ENCODE measurements around the gene SLC11A1. TPM values are rescaled to one million over a fixed set of nuclear protein-coding genes. Genes with fewer than 3 reads are reported as not detected.
A peak's percentile ranks its signal among the peaks of the same experiment; 100 is the strongest.

Gene SLC11A1
- 0.89 and 0.93 TPM in 2 replicates for total RNA-seq

- CTCF ChIA-PET, result interaction anchor here (0.6 kb wide), 1 partner anchor 10 kb away, joined by 3 read pairs; no protein-coding TSS in a partner anchor
- Mint-ChIP-seq H3K27me3 (no peaks in the 10 kb centered on the region), H3K4me3 (no peak within 1 kb of the TSS), H3K9me3 (no peaks in the 10 kb centered on the region), H3K27ac (peak within 1 kb of the TSS; percentile 36), H3K4me1 (peaks cover 4% of the 10 kb centered on the region), H3K36me3 (ENCODE audit: low read depth) (no peaks in the 10 kb centered on the region)
- intact Hi-C loops (cut with micrococcal nuclease), result no loop called here
- TF ChIP-seq CTCF (IDR thresholded peaks at IDR 0.05), result no peak
- ATAC-seq (ENCODE audit: low read depth) (peak; percentile 62), DNase-seq (no peak)
- POLR2A ChIA-PET, result interaction anchor here (0.9 to 1.2 kb wide), 3 partner anchors 14 to 49 kb away, joined by 3 to 4 read pairs (median 3); no protein-coding TSS in a partner anchor
Measured at GRCh38 chr2:218381916-218382366, at the start of gene SLC11A1. TSS of gene SLC11A1 (plus strand) at chr2:218382273. CDS start at chr2:218382369, 96 bp downstream.

GRCh38 chr2:218332288-218332687 lies 49.8 kb upstream of the SLC11A1 start:
- TF ChIP-seq CTCF (IDR thresholded peaks at IDR 0.05), result no peak
- Mint-ChIP-seq H3K9me3 (no peaks in the 10 kb centered on the region), H3K27ac (no peak overlapping the region), H3K27me3 (no peaks in the 10 kb centered on the region), H3K4me1 (peaks cover 57% of the 10 kb centered on the region), H3K4me3 (no peak overlapping the region), H3K36me3 (ENCODE audit: low read depth) (no peaks in the 10 kb centered on the region)
- ChIA-PET POLR2A (no interaction called here), CTCF (no interaction called here)
- ATAC-seq (ENCODE audit: low read depth) (no peak), DNase-seq (no peak)
- intact Hi-C loops (cut with micrococcal nuclease), result no loop called here

- H3K36me3 Mint-ChIP-seq (ENCODE audit: low read depth), result no peaks in the 10 kb centered on the region
- CTCF ChIA-PET, result no interaction called here
- TF ChIP-seq CTCF (IDR thresholded peaks at IDR 0.05), result no peak
- intact Hi-C loops (cut with micrococcal nuclease), result no loop called here
- POLR2A ChIA-PET, result interaction anchor here (0.7 to 0.8 kb wide), 2 partner anchors 10 to 49 kb away, joined by 3 read pairs; partner anchors contain the start of gene SLC11A1
- peak overlapping the region; percentile 6 for H3K27ac Mint-ChIP-seq
- H3K9me3 Mint-ChIP-seq, result no peaks in the 10 kb centered on the region
- no peaks in the 10 kb centered on the region for H3K27me3 Mint-ChIP-seq
- ATAC-seq (ENCODE audit: low read depth), result no peak
- H3K4me1 Mint-ChIP-seq, result peaks cover 54% of the 10 kb centered on the region
- DNase-seq, result no peak
- no peak overlapping the region for H3K4me3 Mint-ChIP-seq
Measured at GRCh38 chr2:218332920-218333645, 49.0 kb upstream of the SLC11A1 start.

GRCh38 chr2:218334531-218334930 lies 47.5 kb upstream of the SLC11A1 start:
- no peak for TF ChIP-seq CTCF (IDR thresholded peaks at IDR 0.05)
- peaks cover 45% of the 10 kb centered on the region for H3K4me1 Mint-ChIP-seq
- CTCF ChIA-PET, result no interaction called here
- H3K27me3 Mint-ChIP-seq, result no peaks in the 10 kb centered on the region
- DNase-seq, result no peak
- no peaks in the 10 kb centered on the region for H3K9me3 Mint-ChIP-seq
- intact Hi-C loops (cut with micrococcal nuclease), result loop anchor here (2.0 kb wide), 1 partner anchor 34 kb away; no protein-coding TSS in a partner anchor
- H3K4me3 Mint-ChIP-seq, result no peak overlapping the region
- no peak for ATAC-seq (ENCODE audit: low read depth)
- no peak overlapping the region for H3K27ac Mint-ChIP-seq
- POLR2A ChIA-PET, result interaction anchor here (1.0 kb wide), 1 partner anchor 62 kb away, joined by 3 read pairs; no protein-coding TSS in a partner anchor
- H3K36me3 Mint-ChIP-seq (ENCODE audit: low read depth), result no peaks in the 10 kb centered on the region

- ATAC-seq (ENCODE audit: low read depth) (no peak), DNase-seq (no peak)
- POLR2A ChIA-PET, result no interaction called here
- Mint-ChIP-seq H3K27me3 (no peaks in the 10 kb centered on the region), H3K4me3 (no peak overlapping the region), H3K4me1 (no peaks in the 10 kb centered on the region), H3K9me3 (no peaks in the 10 kb centered on the region), H3K27ac (no peak overlapping the region), H3K36me3 (ENCODE audit: low read depth) (no peaks in the 10 kb centered on the region)
- TF ChIP-seq CTCF (IDR thresholded peaks at IDR 0.05), result no peak
- intact Hi-C loops (cut with micrococcal nuclease), result no loop called here
- CTCF ChIA-PET, result no interaction called here
Measured at GRCh38 chr2:218340656-218341055, 41.4 kb upstream of the SLC11A1 start.
